HG02642 (cell line): ENCODE data around the gene ENG.
"Not testable (repeated sequence)": the region's sequence is repeated elsewhere in the genome, so short reads cannot be mapped to it uniquely, and the experiment has no call there.

ENCODE experiments used
- ATAC-seq: cut with Tn5 transposase; IDR thresholded peaks from one replicate; pipeline ENCODE4 v1.9.1; 2021; ENCODE audit warnings: mild to moderate bottlenecking; ENCODE audit not compliant: unreplicated experiment, poor library complexity

ENG gene

DNA sequence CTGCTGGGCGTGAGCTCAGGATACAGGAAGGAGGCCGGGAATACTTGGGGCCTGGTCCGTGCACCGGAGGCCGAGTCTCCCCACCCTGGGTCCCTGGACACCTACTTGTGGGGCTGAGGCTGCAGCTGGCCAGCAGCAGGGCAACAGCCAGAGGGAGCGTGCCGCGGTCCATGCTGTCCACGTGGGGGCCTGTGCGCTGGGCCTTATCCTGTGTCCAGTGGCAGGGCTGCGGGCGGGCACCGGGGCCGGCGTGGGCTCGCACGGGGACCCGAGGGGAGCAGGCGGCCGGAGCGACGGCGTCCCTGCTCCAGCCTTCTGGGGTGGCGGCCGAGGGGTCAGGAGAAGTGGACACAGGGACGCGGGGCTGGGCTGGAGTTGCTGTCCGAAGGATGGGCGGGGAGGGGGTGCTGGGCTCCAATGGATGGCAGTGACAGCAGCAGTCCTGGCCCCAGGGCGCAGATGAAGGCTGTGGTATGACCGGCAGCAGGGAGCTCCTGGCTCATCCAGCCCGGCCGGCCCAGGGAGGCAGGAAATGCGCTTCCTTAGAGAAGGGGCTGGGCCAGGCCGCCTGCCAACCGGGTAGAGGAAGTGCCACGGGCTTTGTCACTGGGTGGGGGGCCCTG, at the start of gene ENG:
ENG (minus strand) TSS at position 475 of the 623 bp plus-strand sequence; CDS start at position 172, 303 bp downstream.
- no peak for ATAC-seq

DNA sequence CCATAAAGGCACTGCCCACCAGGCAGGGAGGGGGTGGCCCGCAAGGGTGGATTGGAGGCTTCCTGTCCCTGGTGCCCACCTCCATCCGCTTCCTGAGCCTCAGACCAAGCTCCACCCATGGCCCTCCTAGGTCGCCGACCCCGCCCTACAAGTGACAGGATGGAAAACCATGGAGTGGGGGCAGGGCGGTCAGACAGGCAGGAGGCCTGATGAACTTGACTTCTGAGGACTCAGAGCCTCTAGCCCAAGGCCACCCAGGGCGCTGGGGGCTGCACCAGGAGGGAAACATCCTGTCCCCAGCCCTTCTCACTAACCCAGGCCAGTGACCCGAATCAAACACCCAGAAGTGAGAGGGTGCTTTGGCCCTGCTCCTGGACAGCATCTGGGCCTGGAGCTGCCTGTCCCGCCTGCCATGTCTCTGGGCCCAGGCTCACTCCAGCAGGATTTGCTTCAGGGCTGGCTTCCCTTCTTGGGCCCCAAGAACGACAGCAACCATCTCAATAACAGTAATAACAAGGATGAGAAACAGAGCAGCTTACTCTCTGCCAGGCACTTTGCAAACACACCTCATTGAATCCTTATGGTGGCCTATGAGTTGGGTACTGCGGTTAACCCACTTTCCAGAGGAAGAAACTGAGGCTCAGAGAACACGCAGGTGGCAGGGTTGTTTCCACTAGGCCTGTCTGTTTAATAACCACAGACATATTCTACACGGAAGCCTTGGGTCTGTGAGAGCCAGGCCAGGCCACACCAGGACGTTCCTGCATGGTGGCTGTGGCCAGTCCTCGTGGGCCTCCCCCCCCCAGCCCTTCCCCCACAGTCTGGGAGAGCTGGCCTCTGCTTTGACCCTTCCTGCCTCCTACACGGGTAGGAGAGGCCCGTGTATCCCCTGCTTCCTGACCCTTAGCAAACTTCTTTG, 49.4 kb upstream of the ENG start:
- ATAC-seq: no peak

DNA sequence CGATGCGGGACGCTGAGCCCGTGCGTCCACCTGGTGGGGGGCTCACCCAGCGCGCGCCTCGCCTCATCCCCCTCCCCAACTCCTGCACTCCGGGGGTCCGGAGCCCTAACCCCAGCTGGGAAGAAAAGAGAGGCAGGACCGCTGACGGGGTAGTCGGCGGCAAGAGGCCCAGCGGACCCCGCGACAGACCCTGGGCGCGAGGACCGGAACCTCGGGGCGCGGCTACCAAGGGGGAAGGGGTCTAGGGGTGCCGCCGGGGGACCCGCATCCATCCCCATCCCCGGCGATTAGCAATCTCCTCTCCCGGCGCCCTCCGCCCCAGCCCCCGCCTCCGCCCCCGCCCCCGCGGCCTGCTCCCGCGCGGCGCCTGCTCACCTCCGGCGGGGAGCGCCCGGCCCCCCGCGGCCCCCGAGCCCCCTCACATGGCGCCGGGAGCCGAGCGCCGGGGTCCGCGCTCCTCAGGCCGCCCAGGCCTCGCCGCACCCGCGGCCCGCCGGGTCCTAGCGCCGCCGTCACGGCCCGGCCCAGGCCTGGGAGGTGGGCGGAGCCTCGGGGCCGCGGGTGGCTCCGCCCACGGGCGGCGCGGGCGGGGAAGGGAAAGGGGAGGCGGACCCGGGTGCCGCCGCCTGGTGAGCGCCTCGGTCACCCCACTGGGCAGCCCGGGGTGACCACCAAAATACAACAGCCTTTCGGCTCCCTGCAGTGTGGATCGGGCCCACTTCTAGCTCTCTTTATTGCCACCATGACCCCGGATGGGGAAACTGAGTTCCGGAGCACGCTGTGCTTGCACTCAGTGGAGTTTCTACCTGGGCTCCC, 44.9 kb upstream of the ENG start, which contains the start of gene ST6GALNAC6:
ST6GALNAC6 (minus strand) TSS at position 476 of the 816 bp plus-strand sequence. CDS start 1,622 bp downstream, outside the sequence.
- ATAC-seq: peak; percentile 71

DNA sequence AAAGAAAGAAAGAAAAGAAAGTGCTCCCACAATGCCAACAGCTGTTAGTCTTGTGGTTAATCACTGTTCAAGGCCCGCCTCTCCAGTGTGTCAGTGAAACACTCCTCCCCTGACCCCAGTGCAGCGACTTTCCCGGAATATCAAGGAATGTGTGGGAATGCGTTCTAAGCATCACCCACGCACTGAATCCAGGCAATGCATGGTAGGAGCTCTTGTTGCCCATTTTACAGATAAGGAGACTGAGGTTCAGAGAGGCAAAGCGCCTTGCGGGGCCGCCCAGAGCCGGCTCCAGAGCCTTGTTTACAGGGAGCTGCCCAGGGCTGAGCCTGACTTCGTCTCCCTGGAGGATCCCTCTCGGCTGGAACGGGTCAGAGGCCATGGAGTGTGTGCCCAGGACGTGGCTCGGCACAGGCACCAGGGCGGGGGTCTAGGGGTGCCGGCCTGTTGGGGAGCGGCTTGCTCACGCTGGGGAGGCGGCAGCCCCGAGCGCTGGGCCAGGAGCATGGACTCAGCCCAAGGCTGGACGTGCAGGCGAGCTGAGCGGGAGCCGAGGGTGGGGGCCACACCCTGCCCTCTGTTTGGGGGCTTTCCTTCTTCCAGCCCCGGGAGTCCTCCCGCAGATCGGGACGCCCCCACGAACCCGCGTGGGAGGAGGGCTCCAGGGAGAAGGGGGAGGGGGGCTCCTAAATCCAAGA, 44.1 kb upstream of the ENG start:
- peak; percentile 13 for ATAC-seq

DNA sequence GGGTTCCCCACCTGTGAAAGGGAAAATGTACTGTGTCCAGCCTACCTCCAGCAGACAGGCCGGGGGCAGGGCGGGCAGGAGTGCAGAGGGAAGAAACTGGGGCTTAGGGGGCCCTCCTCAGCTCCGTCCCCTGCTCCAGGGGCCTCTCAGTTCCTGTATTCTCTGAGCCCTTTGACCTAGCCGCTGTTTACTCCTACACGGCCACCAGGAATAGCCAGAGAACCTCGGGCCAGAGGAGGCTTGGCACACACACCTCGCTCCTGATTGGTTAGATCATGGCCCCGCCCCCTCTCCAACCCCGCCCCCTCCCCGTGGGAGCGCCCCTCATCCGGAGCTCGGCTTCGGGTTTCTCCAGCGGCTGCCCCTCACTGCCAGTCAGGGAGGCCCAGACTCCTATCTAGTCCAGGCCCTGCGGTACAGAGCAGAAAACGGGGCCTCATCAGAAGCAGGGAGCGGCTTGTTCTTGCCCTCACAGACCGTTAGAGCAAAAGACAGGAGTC, 42.8 kb upstream of the ENG start:
- no peak for ATAC-seq

DNA sequence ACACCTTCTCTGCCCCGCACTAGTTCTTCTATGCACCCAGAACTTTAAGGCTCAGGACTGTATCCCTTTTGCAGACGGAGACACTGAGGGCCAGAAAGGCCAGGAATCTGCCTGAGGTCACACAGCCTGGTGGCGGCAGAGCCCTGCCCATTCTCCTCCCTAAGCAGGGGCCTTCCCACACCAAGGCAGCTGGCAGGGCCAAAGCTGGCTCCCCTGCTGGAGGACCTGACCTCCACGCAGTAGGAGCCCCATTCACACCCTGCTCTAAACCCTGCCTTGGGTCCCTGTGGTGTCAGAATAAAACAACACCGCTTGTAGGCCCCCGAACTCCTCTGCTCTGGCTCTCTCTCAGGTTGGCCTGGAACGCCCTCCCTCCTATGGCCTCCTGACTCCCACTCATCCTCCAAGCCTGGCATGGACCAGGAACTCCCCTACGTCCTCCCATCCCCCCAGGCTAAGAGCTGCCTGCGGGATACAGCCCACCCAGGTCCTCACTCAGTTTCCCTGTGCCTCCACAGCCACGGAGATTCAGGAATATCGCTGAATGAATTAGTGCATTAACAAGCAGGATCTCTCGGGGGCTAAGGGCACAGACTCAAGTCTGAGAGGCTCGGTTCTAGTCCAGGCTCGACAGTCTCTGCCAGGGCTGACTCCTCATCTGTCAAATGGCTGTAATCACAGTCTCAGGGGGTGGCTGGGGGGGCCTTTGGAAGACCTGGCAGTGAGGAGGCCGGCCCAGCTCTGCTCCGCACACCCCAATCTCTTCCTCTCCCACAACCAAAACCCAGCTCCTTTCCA, 42.1 kb upstream of the ENG start:
- no peak for ATAC-seq

DNA sequence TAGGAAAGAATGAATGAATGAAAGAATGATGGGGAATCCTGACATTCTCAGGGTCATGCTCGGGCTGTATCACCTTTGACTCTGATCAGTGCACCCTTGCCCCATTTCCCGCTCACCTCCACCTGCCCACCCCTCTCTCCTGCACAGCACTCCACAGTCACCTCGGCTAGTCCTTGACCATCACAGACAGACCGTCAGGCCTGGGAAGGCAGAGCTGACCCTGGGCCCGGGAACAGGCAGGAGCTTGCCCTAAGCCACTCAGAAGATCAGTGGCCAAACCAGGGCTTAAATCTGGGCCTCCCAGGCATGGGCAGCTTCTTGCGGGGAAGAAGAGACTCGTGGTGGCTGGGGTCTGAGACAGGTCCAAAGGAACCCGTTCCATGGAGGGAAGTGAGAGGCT, 41.4 kb upstream of the ENG start:
- ATAC-seq: no peak

DNA sequence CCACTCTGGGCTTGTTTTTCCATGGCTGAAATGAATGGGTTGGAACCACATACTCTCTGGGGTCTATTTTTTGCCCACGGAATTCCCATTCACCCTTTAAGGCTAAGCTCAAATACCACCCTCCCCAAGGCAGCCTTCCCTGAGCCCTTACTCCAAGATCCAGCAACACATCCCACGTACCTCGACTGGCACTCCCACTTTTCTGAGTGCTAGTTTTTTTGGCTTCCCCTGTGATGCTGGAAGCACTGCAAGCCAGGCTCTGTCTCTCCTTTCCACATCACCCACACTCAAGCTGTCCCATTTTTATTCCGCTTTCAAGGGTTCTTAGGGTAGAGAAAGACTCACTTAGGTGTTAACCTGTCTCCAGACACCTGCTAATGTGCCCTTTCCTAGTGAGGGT, 38.9 kb upstream of the ENG start:
- ATAC-seq: no peak

DNA sequence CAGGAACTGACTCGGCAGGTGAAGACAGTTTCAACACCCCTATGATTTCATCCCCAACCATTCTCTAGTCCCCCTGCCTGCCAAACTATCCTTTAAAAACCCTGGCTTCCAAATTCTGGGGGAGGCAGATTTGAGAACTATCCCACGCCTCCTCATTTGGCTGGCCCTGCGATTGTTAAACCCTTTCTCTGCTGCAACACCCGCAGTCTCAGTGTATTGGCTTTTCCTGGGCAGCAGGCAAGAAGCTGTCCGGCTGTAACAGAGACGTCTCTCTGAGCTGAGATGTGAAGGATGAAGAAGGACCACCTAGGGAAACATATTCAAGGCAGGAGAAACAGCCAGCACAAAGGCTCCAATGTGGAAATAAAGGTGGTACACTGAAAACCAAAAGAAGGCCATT, 38.4 kb upstream of the ENG start:
- ATAC-seq: no peak

DNA sequence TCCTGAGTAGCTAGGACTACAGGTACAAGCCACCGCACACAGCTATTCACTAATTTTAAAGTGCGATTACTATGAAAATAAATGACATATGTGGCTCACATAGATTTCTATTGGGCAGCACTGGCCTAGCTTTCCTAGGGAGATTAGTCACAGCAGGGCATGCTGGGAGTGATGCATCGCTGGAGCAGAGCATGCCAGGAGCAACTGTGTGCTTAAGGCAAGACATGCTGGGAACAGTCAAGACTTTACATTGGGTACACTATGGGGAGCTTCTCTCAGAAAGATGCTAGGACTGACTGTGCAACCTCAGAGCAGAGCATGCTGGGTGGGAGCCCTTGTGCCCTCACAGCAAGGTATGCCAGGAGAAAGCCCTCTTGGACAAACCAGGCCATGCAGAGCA, 35.6 kb upstream of the ENG start:
- ATAC-seq: no peak

DNA sequence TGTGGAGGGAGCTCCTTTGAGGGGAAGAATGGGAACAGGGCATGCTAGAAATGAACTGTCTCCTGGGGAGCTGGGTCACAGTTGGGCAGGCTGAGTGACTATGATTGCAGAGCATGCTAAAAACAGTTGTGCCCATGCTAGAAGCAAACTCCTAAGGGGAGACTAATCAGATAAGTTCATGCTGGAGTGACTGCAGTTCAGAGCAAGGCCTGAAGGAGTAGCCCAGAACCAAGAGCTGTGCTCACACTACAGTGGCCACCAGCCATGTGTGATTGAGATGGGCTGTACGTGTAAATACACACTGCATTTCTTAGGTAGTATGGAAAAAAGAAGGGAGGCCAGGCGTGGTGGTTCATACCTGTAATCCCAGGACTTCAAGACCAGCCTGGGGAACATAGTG, 33.3 kb upstream of the ENG start:
- no peak for ATAC-seq

DNA sequence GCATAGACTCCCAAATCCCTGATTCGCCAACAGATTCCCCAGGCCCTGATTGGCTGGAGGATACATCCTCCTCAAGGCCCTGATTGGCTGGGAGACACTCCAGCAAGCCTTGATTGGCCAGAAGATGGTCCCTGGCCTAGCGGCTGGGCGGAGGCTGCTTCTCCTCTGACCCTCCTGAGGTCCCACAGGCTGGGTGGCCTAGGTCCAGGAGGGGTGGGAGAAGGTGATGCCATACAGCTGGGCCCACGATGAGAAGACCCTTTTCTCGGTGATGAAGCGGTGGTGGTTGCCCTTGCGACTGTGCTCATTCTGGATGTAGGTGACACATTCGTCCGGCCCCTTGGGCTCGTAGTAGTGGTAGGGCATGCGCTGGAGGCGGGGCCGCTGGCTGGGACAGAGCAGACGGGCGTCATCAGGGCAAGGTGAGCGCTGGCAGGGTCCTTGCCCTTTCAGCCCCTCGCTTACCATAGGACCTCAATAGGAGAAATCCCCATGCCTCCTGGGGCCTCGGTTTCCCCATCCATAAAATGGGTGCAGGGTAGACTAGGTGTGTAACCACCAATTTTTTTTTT, 32.0 kb upstream of the ENG start:
- no peak for ATAC-seq

DNA sequence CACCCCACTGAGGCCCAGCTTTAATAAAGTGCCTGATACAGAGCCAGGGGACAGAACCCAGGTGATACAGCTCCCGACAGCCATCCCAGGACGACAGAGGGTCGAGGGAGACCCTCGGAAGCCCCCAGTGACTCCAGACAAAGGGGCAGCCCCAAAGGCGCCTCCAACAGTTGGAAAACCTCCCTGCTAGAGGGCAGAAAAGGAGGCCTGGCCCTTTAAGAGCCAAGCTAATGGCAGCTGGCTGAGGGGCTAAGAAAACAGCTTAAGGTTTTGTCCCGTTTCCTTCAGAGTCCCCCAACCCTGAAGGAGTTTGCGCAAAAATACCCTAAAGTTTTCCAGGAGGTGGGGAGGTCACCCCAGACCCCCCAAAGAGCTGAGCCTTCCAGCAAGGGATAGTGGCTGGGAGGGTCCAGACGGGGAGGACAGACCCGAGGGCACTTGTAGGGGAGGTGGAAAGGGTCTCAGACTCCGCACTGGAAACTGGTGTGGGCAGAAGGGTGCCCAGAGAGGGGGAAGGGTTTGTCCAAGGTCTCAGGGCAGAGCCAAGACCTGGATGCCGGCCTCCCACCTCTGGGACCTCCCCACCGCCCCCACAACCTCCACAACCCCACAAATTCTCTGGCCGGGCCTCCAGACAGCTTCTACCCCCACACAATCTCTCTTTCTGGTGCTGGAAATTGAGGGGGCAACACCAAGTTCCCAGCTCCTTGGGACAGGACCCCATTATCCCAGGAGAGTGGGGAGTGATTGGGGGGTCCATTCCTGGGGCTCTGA, 31.2 kb upstream of the ENG start:
- ATAC-seq: no peak

DNA sequence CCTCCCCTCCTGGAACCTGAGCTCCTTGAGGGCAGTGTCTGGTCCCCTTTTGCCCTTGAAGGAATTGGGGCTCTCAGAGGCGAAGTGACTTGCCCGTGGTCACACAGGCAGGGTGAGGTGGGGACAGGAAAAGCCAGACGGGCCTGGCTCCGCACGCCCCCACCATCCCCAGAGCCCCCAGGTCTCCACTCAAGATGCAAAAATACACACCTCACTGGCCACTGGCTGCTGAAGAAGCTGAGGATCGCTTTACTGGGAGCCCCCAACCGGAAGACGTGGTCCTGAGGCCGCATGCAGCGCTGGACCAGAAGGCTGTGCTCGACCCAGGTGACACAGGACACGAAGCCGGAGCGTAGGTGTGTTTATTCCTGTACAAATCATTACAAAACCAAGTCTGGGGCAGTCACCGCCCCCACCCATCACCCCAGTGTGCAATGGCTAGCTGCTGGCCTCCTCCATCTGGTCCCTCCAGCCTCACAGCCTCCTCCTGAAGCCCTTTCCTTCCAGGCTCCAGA, 30.6 kb upstream of the ENG start:
- ATAC-seq: no peak

DNA sequence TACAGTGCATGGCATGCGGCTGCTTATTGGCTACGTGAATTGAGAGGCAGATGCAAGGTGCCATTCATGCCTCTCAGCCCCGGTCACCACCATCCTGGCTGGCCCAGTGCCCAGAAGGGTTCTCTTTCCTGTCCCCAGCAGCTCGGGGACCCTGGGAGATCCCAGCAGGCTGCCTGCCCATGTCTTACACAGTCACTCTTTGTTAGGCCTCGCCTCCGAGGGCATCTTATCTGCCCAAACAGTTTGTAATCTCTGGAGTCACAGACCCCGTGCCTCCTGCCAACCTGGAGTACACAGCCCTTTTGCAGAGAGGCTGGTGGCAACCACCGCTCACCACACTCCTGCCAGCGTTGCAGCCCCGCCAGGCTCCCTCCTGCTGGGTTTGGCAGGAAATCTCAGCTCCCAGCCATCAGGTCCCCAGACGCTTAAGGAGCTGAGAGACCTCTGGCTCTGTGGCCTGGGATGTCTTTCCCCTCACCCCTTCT, 30.0 kb upstream of the ENG start:
- no peak for ATAC-seq

DNA sequence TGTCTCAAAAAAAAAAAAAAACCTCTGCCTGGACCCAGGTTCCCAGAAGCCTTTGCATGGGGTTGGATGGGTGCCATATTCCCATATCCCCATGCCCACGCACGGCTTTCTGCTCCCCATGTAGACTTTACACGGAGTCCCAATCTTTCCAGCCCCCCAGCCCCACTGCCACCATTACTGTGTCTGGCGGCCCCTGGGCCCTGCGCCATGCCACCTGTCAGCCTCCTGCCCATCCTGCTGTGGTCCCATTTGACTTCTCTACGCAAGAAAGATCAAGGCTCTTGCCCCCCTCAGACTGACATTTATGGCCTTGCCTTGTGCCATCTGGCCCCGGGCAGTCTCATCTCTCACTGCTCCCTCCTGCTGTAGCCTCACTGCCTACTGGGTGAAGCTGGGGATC, 29.5 kb upstream of the ENG start:
- ATAC-seq: no peak

DNA sequence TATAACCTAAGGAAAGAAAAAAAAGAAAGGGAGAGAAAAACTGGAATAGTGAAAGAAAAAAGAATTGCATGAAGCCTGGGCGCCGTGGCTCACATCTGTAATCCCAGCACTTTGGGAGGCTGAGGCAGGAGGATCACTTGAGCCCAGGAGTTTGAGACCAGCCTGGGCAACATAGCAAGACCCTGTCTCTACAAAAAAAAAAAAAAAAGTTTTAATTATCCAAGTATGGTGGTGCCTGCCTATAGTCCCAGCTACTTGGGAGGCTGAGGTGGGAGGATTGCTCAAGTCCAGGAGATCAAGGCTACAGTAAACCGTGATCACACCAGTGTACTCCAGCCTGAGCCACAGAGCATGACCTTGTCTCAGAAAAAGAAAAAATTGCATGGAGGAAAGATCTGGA, 27.3 kb upstream of the ENG start:
- not testable (repeated sequence) for ATAC-seq

DNA sequence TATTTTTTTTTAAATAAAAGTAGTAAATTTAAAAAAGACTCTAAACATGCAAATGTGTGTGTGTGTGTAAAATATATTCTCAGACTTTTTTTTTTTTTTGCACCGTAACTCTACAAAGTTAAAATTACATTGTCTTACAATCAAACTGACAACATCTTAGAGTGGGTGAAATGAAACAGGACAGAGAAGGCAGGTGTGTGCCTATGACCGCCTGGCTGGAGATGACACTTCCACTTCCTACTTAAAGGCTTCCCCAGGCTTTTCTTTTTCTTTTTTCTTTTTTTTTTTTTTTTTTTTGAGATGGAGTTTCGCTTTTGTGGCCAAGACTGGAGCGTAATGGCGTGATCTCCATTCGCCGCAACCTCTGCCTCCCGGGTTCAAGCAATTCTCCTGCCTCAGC, 25.7 kb upstream of the ENG start:
- no peak for ATAC-seq
